HG03060 (cell line): ENCODE results near the gene TMEM191B.
"Not testable (repeated sequence)": the region's sequence is repeated elsewhere in the genome, so short reads cannot be mapped to it uniquely, and the experiment has no call there.

ENCODE experiments used
- ATAC-seq: cut with Tn5 transposase; IDR thresholded peaks from one replicate; pipeline ENCODE4 v1.9.1; 2021; ENCODE audit warnings: low read depth, moderate number of reproducible peaks; ENCODE audit not compliant: unreplicated experiment

Gene TMEM191B

DNA sequence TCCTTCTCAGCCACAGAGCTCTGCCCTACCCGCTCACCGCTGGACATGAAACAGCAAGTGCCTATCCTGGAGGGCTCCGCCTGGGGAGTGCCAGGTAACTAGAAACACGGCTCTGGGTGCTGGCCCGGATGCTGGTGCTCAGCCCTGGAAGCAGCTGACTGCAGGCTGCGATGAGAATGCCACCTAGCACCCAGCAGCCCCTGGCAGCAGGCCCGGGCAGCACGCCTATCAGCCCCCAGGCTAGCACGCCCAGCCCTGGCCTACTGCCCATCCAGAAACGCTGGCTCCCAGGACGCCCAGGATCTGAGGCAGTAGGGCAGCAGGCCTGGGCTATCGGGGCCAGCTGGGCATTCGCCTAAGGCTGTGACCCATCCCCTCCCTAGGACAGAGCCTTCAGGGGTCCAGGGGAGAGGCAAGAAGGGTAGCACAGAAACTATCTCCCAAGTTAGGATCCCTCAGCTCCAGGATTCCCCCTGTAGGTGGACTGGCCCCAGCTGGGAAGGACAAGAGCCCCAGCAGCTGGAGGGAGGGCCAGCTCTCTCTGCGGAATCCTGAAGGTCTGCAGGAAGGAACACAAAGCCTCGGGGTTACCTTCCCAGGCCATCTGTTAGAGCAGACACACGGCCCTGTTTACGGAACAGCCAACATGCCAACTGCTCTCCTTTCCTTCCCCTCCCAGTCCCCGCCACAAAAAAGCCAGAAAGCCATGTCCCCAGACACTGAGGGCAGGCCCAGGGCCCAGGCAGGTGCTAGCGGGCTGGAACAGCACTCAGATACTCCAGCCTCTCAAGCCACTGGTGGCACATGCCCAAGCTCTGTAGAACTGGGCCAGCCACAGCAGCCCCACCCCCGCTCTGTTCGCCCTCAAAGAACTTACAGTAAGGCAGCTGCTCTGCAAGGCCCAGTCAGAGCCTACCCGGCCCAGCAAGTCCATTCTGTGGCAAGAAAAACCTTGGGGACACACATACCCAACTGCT lies 27.0 kb downstream of the TMEM191B start:
- ATAC-seq, result not testable (repeated sequence)

DNA sequence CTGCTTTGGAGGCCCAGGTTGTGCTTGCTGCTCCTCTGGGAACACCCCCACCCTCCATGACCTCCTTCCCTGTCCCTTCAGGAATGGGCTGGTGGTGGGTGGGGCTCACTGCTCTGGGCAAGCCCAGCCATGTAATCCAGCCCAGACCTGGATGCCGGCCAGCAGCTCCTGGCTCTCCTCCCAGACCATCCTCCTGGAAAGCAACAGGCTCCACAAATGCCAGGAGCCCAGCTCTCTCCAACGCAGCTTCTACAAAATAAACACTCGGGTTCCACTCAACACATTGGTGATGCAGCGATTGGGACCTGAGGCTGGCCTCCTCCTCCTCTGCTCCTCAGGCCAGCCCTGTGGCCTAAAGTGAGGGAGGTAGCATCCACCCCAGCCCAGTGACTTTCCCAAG lies 30.9 kb downstream of the TMEM191B start:
- not testable (repeated sequence) for ATAC-seq

DNA sequence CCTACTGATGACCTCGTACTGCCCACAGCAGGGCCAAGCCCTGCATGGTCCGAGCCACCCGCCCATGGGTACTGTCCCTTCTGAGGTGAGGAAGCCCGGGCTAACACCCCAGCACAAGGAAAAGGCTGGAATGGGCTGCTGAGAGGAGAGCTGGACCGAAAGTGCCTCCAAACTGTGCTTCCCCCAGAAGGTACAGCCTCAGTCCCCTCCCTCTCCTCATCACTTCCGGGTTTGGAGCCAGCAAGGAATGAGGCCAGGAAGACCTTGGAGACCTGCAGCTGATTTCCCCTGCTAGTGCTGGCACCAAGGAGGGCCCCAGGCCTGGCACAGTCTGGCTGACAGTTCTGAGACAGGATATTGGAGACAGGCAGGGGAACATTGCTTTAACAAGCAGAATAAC lies 31.3 kb downstream of the TMEM191B start:
- ATAC-seq, result not testable (repeated sequence)

GRCh38 chr22:18560099-18560974 lies 32.7 kb downstream of the TMEM191B start:
- not testable (repeated sequence) for ATAC-seq

DNA sequence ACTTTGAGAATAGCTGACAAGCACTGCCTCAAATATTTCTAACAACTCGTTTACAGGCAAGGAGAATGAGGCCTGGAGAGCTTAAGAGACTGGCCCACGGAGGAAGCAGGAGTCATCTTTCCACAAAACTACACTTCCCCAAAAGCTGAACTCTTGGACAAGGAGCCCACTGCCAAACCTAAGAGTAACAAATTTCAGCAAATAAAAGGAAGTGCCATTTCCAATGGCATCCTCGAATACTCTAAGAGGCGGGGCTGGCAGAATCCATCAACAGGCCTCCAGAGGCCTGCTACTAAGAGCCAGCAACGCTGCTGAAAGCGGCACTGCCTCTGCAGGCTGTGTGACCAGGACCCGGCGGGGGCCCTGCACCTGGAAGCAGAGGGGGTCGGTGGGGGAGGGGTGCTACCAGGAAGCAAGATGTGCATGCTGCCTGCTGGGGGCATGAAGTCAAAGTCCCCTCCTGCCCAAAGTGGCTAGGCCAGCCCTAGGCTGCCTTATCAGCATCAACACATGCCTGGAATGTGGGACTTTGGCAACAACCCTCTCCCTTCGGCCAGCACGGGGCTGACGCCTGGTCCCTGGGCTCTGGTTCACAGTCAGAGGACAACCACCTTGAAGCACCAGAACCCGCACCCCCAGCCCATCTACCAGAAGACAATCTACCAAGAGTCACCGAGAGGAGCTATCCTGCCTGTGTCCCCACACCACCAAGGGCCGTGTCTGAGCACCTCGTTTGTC lies 43.1 kb downstream of the TMEM191B start:
- ATAC-seq, result not testable (repeated sequence)

GRCh38 chr22:18573483-18574164 lies 46.0 kb downstream of the TMEM191B start:
- ATAC-seq, result not testable (repeated sequence)

DNA sequence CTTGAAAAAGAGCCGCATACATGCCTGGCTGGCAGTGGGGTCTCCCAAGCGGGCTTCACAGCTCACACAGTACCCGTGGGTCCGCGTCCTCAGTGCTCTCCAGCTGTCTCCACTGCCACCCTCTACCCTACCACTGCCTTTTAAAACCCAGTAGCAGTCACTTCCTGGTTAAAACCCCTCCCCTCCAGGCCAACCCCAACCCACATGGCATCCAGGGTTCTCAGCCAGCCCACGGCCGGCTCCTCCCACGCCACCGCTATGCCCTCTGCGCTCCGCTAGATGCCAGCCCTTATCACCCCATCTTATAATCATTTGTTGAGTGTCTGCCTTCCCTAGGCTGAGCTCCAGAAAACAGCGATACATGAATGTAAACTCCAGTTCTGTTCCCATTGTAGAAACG lies 47.0 kb downstream of the TMEM191B start:
- ATAC-seq, result not testable (repeated sequence)

DNA sequence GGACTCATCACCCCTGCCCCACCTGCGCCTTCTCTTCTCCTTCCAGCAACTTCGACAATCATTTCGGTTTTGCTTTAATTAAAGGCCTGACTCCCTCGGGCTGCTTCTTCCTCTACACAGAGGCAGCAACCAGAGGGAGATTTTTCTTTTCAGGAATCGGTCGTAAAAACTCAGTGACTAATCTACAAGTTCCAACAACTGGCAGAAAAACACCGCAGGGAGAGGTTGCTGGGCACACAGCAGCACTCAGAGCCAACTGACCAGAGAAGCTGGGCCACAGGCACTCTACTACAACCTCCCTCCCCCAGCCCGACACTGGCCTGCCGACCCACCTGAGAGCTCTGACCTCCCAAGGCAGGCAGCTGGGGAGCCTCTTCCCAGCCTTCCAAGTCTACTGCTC lies 48.1 kb downstream of the TMEM191B start:
- not testable (repeated sequence) for ATAC-seq

DNA sequence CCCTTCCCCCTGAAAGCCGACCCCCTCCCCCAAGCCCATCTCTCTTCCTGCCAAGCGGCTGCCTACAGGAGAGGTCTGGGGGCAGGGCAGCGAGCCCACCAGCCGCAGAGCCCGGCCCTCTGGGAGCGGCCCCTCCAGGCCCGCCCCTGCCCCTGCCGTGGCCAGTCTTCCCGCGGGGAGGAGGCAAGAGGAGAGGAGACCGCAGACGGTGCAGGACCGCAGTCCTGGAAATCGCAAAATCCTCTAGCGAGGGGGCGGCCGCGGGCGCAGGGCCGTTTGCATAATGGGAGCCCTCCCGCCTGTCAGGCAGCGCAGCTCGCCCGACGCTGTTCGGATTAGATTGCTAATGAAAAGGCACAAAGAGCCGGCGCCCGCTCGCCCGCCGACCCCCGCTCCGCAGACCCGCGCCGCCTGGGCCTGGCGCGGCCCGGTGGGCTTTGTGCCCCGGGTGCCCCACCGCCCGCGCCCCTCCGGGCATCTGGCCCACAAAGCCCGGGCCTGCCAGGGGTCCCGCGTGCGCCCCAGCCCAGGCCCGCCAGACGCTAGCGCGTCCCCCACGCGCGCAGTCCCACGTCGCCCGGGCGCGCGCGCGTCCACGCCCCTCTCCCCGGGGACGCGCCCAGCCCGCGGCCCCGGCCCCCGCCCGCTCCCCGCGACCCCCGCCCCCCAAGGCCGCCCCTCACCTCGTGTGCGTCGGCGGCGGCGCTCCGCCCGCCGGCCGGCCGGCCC lies 49.7 kb downstream of the TMEM191B start:
- ATAC-seq, result not testable (repeated sequence)

DNA sequence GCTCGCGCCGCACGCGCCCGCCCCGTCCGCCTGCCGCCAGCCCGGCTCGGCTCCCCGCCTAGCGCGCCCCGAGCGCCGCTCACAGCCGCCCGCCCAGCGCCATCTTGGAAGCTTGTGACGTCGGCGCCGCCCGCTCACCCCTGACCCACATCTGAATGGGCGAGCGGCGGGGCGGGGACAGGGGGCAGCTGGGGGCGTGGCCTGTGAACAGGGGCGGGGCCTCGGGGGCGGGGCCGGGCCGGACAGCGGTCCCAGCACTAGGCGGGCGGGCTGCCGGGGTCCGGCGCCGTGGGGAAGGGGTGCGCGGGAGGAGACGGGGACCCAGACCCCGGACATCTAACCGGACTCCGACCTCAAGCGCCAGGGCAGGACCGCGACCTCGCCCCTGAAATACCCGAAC lies 50.2 kb downstream of the TMEM191B start:
- not testable (repeated sequence) for ATAC-seq
